Bronchial epithelial cell (primary cell): ENCODE results near the gene OSBPL1A. TPM values are rescaled to one million over a fixed set of nuclear protein-coding genes. Genes with fewer than 3 reads are reported as not detected.

Source experiments
- DNase-seq: peaks from one replicate; pipeline ENCODE4 v3.0.0-alpha.2; 2010; ENCODE audit warnings: low read depth
- FAIRE-seq: peaks from 2 replicates; lab custom pipeline; 2011; peaks lifted over from hg19 to GRCh38; lab: Jason Lieb, UNC
- H3K27me3 ChIP-seq: 2 replicates; pipeline ENCODE4 v1.5.1; 2011; ENCODE audit warnings: low read length; ENCODE audit not compliant: control insufficient read depth, insufficient read depth
- H3K36me3 ChIP-seq: 2 replicates; pipeline ENCODE4 v1.5.1; 2011; ENCODE audit warnings: low read length; ENCODE audit not compliant: control insufficient read depth, insufficient read depth
- H3K4me3 ChIP-seq: 2 replicates; pipeline ENCODE4 v1.5.1; 2011; ENCODE audit warnings: mild to moderate bottlenecking, low read depth, low read length, control low read depth
- total RNA-seq: library from RNA; depleted of rRNA; stranded (reverse); fragments of >200 nt; gene quantifications from 2 replicates; pipeline ENCODE4 v1.2.1, GENCODE V29; 2014
- TF ChIP-seq, protein P1 (sequence below): IDR thresholded peaks from 2 replicates; pipeline ENCODE4 v1.5.1; 2011; ENCODE audit warnings: mild to moderate bottlenecking, moderate library complexity, low read length, control low read depth, inconsistent platforms; ENCODE audit not compliant: insufficient read depth, severe bottlenecking

The OSBPL1A gene
- total RNA-seq, 1 donor from 2014 or later = 22.6 TPM

GRCh38 chr18:24271381-24272228 lies 126.0 kb downstream of the OSBPL1A start:
- DNase-seq (peak; percentile 66), FAIRE-seq (no peak)
- TF ChIP-seq, protein P1, sequence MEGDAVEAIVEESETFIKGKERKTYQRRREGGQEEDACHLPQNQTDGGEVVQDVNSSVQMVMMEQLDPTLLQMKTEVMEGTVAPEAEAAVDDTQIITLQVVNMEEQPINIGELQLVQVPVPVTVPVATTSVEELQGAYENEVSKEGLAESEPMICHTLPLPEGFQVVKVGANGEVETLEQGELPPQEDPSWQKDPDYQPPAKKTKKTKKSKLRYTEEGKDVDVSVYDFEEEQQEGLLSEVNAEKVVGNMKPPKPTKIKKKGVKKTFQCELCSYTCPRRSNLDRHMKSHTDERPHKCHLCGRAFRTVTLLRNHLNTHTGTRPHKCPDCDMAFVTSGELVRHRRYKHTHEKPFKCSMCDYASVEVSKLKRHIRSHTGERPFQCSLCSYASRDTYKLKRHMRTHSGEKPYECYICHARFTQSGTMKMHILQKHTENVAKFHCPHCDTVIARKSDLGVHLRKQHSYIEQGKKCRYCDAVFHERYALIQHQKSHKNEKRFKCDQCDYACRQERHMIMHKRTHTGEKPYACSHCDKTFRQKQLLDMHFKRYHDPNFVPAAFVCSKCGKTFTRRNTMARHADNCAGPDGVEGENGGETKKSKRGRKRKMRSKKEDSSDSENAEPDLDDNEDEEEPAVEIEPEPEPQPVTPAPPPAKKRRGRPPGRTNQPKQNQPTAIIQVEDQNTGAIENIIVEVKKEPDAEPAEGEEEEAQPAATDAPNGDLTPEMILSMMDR = peak; percentile 34

GRCh38 chr18:24270937-24271380 lies 126.7 kb downstream of the OSBPL1A start:
- DNase-seq (peak; percentile 50), FAIRE-seq (no peak)

More at GRCh38 chr18:24271381-24272228, 126.0 kb downstream of the OSBPL1A start:
- Histone ChIP-seq H3K4me3 (peak overlapping the region; percentile 86), H3K36me3 (no peaks in the 10 kb centered on the region), H3K27me3 (no peaks in the 10 kb centered on the region)

DNA sequence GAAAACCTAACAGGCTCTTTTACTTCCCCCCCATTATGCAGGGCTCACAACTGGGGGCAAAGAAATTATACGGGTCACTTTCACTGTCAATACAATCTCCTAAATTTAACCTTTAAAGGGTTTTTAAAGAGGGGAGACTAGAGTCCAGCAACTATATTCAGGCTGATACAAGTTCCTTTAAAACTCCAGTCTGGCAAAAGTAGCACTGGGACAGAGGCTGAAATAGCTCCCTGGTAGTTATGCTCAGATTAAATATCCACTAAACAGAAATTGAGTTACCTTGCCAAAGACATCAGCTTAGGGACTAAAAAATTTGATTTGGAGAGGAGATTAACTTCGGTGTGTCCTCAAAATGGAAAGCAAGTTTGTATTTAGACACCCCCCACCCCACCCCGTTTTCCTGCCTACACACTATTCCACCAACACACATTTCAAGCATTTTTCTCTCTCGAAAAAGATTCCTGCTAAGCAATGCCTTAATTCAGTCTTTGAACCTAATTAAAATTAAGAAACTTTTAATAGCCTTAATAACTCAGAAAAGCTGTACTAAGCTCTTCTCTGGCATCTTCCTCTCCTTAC lies 127.2 kb downstream of the OSBPL1A start:
- no peaks in the 10 kb centered on the region for H3K36me3 ChIP-seq
- FAIRE-seq (no peak), DNase-seq (peak; percentile 6)
- H3K27me3 ChIP-seq = no peaks in the 10 kb centered on the region
- TF ChIP-seq, protein P1 = no peak
- H3K4me3 ChIP-seq = peak overlapping the region; percentile 86

More at GRCh38 chr18:24270937-24271380, 126.7 kb downstream of the OSBPL1A start:
- TF ChIP-seq, protein P1 = no peak
- Histone ChIP-seq H3K27me3 (no peaks in the 10 kb centered on the region), H3K4me3 (peak overlapping the region; percentile 86), H3K36me3 (no peaks in the 10 kb centered on the region)

- DNase-seq (peak; percentile 38), FAIRE-seq (no peak)
- Histone ChIP-seq H3K4me3 (no peak overlapping the region), H3K27me3 (no peaks in the 10 kb centered on the region), H3K36me3 (no peaks in the 10 kb centered on the region)
- TF ChIP-seq, protein P1 = no peak
Measured at GRCh38 chr18:24268784-24269550, 128.7 kb downstream of the OSBPL1A start.

DNA sequence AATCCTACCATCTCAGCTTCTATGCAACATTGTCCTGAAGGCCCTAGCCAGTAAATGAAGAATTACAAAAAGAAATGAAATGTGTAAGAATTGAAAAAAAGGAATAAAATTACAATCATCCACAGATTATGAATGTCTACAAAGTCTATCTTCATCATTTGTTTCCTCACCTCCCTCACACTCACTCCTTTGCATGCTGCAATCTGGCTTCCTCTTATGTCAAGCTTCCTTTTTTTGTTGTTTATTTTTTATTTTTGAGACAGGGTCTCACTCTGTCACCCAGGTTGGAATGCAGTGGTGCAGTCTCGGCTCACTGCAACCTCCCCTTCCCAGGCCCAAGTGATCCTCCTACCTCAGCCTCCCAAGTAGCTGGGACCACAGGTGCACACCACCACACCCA lies 129.7 kb downstream of the OSBPL1A start:
- DNase-seq (no peak), FAIRE-seq (no peak)
- Histone ChIP-seq H3K36me3 (no peaks in the 10 kb centered on the region), H3K27me3 (no peaks in the 10 kb centered on the region), H3K4me3 (no peak overlapping the region)
- TF ChIP-seq, protein P1 = no peak
